Omental fat pad (tissue), 4 donors: Measurements from ENCODE around the gene ATP5F1E. TPM values are rescaled to one million over a fixed set of nuclear protein-coding genes. Genes with fewer than 3 reads are reported as not detected.

Experiments
- ATAC-seq: fragments of 150-250 bp; one replicate; pipeline ENCODE4 v1.9.1; 2016; ENCODE audit warnings: mild to moderate bottlenecking, moderate library complexity; ENCODE audit not compliant: low FRiP score
- DNase-seq: peaks from one replicate; pipeline ENCODE4 v3.0.0-alpha.2; 2019; ENCODE audit warnings: low spot score
- total RNA-seq, 4 donors: library from RNA; depleted of rRNA; stranded (reverse); fragments of >200 nt; gene quantifications; one replicate each; pipeline ENCODE4 v1.1.0, GENCODE V29; 2016
- TF ChIP-seq, protein P1 (sequence below), 3 donors: fragments of 450-650 bp; IDR thresholded peaks; one replicate each; pipeline ENCODE4 v1.5.1; 2016 to 2017; ENCODE audit warnings: antibody characterized with exemption in 3 of 3, mild to moderate bottlenecking in 3 of 3, moderate library complexity in 2 of 3

The ATP5F1E gene
- total RNA-seq, 4 donors from 2014 or later, result 33.4 to 46.4 (median 37.5) TPM

DNA sequence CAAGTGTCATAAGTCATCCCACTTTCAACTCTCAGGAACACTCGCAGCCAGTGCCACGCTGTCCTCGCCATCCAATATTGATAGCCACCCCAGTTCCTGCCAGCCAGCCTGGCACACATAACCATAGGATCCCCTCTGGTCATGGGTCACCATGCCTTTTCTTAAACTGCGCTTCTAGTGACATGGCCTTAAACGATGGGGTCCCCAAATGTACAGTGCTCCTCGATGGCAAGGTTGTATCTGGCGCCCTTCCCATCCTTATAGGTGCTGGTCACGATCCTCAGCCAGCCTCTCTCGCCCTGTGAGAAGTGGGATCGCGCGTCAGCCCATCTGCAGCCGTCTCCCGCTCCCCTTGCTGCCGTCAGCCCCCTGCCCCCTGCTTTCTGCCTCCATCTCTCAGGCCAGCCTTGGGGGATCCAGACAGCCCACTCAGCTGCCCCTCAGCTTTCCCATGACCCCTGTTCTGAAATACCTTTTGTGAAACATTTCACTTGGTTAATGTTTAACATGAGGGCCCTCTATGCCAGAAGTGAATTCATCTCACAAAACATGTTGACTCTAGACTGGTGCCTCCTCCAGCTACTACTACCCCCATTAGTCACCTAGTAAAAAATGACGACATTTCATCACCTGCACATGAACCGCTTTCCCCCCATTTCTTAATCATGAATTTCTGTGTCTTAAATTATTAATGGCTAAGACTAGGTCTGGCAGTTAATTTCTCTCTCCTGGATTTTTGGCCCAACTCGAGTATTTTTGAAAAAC, 36.5 kb downstream of the ATP5F1E start:
- no peak for DNase-seq
- TF ChIP-seq, protein P1, sequence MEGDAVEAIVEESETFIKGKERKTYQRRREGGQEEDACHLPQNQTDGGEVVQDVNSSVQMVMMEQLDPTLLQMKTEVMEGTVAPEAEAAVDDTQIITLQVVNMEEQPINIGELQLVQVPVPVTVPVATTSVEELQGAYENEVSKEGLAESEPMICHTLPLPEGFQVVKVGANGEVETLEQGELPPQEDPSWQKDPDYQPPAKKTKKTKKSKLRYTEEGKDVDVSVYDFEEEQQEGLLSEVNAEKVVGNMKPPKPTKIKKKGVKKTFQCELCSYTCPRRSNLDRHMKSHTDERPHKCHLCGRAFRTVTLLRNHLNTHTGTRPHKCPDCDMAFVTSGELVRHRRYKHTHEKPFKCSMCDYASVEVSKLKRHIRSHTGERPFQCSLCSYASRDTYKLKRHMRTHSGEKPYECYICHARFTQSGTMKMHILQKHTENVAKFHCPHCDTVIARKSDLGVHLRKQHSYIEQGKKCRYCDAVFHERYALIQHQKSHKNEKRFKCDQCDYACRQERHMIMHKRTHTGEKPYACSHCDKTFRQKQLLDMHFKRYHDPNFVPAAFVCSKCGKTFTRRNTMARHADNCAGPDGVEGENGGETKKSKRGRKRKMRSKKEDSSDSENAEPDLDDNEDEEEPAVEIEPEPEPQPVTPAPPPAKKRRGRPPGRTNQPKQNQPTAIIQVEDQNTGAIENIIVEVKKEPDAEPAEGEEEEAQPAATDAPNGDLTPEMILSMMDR (IDR thresholded peaks at IDR 0.05), result no peak
- no peak for ATAC-seq

DNA sequence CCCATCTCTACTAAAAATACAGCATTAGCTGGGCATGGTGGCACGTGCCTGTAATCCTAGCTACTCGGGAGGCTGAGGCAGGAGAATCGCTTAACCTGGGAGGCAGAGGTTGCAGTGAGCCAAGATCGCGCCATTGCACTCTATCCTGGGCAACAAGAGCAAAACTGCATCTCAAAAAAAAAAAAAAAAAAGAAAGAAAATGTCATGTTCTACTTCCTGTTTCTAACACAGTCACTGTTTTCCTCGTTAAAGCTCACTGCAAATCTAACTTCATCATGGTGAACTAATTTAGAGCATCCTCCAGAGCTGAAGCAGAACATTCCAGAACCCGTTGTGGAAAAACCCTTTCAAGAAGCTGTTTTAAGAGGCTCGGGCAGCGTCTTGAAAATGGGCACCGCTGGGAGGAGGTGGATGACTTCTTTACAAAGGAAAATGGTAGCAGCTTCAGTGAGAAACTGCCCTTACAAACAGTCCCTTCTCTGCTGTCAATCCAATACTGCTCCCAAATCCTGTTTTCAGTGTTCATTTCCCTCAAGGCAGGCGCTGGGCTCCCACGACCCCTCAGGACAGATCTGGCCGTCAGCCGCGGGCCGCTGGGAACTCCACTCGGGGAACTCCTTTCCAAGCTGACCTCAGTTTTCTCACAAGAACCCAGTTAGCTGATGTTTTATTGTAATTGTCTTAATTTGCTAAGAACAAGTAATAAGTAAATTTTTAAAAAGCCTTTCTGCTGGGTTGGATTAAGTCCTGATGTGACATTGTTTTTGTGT, 37.6 kb downstream of the ATP5F1E start:
- no peak for DNase-seq
- TF ChIP-seq, protein P1 (IDR thresholded peaks at IDR 0.05), result no peak
- ATAC-seq, result no peak

DNA sequence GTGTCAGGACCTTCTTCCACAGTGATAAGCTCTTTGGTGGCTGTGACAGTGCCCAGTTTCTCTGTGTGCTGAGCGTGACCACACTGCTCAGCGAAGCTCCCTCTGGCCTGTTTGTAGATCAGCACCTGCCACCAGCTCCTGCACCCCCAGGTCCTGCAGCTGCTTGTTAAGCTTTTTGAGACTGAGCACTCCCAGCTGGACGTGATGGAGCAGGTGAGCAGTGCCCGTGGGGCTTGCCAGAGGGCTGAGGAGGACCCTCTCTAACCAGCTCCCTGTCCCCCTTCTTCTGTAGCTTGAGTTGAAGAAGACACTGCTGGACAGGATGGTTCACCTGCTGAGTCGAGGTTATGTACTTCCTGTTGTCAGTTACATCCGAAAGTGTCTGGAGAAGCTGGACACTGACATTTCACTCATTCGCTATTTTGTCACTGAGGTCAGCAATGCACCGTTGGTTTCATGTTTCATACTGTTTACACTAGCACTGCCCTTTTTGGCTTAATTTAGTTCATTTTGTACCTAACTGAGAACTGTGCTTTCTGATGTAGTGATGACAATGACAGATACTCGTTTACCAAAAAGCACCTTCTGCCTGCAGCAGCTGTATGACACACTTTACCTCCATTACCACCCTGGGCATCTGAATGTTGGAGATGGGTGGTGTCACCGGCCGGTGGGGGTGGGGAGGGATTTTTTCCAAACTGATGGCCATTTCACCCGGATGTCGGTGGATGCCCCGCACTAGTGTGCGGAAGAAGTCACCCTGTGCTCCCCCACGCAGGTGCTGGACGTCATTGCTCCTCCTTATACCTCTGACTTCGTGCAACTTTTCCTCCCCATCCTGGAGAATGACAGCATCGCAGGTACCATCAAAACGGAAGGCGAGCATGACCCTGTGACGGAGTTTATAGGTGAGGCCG, 38.5 kb downstream of the ATP5F1E start:
- TF ChIP-seq, protein P1 (IDR thresholded peaks at IDR 0.05), result no peak
- ATAC-seq, result no peak
- no peak for DNase-seq

DNA sequence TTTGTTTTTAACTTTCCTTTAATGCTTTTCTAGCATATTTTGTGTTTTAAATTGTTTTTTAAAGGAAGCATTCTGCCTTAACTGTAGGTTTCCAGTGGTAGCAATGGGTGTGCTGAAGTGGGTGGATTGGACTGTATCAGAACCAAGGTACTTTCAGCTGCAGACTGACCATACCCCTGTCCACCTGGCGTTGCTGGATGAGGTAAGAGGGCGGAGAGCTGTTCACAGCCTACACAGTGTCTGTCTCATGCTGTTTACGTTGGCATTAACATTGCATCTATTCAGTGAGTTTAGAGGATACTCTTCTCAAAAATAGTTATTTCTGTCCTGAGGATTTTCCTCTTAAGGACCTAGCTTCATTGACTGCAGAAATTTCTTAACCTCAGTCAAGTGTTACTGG, 39.2 kb downstream of the ATP5F1E start:
- TF ChIP-seq, protein P1 (IDR thresholded peaks at IDR 0.05), result no peak
- ATAC-seq (no peak), DNase-seq (no peak)

DNA sequence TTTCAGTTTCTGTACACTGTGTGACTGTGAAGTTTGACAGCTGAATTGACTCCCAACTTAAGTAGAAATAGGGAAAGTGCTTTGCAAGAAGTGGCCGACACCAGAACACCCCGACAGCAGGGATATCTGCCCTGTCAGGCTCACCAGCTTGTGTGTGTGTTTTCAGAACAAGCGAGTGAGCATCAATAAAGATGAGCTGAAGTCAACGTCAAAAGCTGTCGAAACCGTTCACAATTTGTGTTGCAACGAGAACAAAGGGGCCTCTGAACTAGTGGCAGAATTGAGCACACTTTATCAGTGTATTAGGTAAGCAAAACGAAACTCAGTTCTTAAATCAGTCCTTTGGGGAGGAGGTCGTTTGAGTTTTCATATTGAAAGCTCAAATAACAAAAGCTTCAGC, 40.4 kb downstream of the ATP5F1E start:
- TF ChIP-seq, protein P1 (IDR thresholded peaks at IDR 0.05), result no peak
- DNase-seq, result no peak
- ATAC-seq, result no peak

DNA sequence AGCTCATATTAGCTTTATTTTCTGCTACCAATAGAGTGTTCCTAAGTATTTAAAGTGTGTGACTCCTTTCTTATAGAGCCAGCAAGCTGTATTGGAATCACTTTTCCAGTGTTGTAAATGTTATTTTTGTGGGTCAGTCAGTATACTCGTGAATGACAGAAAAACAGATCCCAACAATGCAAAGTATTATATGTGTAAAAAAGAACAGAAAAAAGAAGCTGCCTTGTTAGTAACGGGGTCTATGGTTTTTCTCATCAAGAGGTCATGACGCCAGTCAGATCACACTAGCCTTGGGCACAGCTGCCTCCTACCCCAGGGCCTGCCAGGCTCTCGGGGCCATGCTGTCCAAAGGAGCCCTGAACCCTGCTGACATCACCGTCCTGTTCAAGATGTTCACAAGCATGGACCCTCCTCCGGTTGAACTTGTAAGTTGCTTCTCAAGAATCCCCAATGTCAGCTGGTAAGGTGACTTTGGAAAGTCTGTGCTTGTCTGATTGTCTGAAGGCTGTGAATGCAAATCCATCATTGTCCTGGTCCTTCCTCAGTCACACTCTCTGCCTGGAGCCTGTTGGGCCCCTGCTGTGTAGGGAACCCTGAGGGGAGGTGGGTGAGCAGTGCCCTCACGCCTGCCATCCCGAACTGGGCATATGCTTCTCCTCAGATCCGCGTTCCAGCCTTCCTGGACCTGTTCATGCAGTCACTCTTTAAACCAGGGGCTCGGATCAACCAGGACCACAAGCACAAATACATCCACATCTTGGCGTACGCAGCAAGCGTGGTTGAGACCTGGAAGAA, 41.3 kb downstream of the ATP5F1E start:
- ATAC-seq (no peak), DNase-seq (no peak)
- TF ChIP-seq, protein P1 (IDR thresholded peaks at IDR 0.05), result no peak
